T-helper 2 cell treated with Interferon-gamma antibody and Interleukin-4, amounts not matched to agents 5 μg/mL and 100 μg/mL, for 36 hours (primary cell): Measurements from ENCODE around the gene MAGEA8.
"Not testable (repeated sequence)": the region's sequence is repeated elsewhere in the genome, so short reads cannot be mapped to it uniquely, and the experiment has no call there.

Experiments
- DNase-seq: peaks from one replicate; pipeline ENCODE4 v3.0.0; 2021; ENCODE audit warnings: low spot score
- H3K27ac Mint-ChIP-seq: one replicate; pipeline ENCODE4 v1.8.0; 2021; ENCODE audit warnings: mild to moderate bottlenecking, mixed read lengths
- H3K27me3 Mint-ChIP-seq: one replicate; pipeline ENCODE4 v1.8.0; 2021; ENCODE audit warnings: low read depth, mixed read lengths
- H3K36me3 Mint-ChIP-seq: one replicate; pipeline ENCODE4 v1.8.0; 2021; ENCODE audit warnings: low read depth, mixed read lengths
- H3K4me1 Mint-ChIP-seq: one replicate; pipeline ENCODE4 v1.8.0; 2021; ENCODE audit warnings: low read depth, mixed read lengths
- H3K4me3 Mint-ChIP-seq: one replicate; pipeline ENCODE4 v1.8.0; 2022; ENCODE audit warnings: mild to moderate bottlenecking, moderate library complexity, mixed read lengths
- H3K9me3 Mint-ChIP-seq: one replicate; pipeline ENCODE4 v1.8.0; 2021; ENCODE audit warnings: mixed read lengths

The MAGEA8 gene

GRCh38 chrX:149867488-149867887, 13.5 kb upstream of the MAGEA8 start:
- Mint-ChIP-seq H3K27me3 (peaks cover 9% of the 10 kb centered on the region), H3K9me3 (no peaks in the 10 kb centered on the region), H3K36me3 (no peaks in the 10 kb centered on the region)

GRCh38 chrX:149870840-149871239, 10.1 kb upstream of the MAGEA8 start:
- H3K9me3 Mint-ChIP-seq, result no peaks in the 10 kb centered on the region
- H3K27me3 Mint-ChIP-seq, result peaks cover 19% of the 10 kb centered on the region
- H3K36me3 Mint-ChIP-seq, result no peaks in the 10 kb centered on the region
- no peak overlapping the region for H3K27ac Mint-ChIP-seq
- H3K4me1 Mint-ChIP-seq, result peaks cover 6% of the 10 kb centered on the region
- no peak overlapping the region for H3K4me3 Mint-ChIP-seq
- DNase-seq, result no peak

More at GRCh38 chrX:149867488-149867887, 13.5 kb upstream of the MAGEA8 start:
- no peak overlapping the region for H3K27ac Mint-ChIP-seq
- H3K4me1 Mint-ChIP-seq, result peaks cover 4% of the 10 kb centered on the region
- H3K4me3 Mint-ChIP-seq, result no peak overlapping the region
- no peak for DNase-seq

- no peak for DNase-seq
- H3K4me1 Mint-ChIP-seq, result peaks cover 6% of the 10 kb centered on the region
- no peak overlapping the region for H3K4me3 Mint-ChIP-seq
- no peaks in the 10 kb centered on the region for H3K36me3 Mint-ChIP-seq
- H3K27ac Mint-ChIP-seq, result no peak overlapping the region
- no peaks in the 10 kb centered on the region for H3K9me3 Mint-ChIP-seq
- H3K27me3 Mint-ChIP-seq, result peaks cover 21% of the 10 kb centered on the region
Measured at GRCh38 chrX:149871433-149871832, 9.6 kb upstream of the MAGEA8 start.

GRCh38 chrX:149871940-149872339, 9.0 kb upstream of the MAGEA8 start:
- no peaks in the 10 kb centered on the region for H3K36me3 Mint-ChIP-seq
- H3K27me3 Mint-ChIP-seq, result peaks cover 25% of the 10 kb centered on the region
- no peak overlapping the region for H3K4me3 Mint-ChIP-seq
- DNase-seq, result peak; percentile 63
- no peaks in the 10 kb centered on the region for H3K9me3 Mint-ChIP-seq
- H3K27ac Mint-ChIP-seq, result no peak overlapping the region
- H3K4me1 Mint-ChIP-seq, result peaks cover 6% of the 10 kb centered on the region

GRCh38 chrX:149877157-149877556, 3.8 kb upstream of the MAGEA8 start:
- H3K9me3 Mint-ChIP-seq, result no peaks in the 10 kb centered on the region
- H3K36me3 Mint-ChIP-seq, result no peaks in the 10 kb centered on the region
- no peak overlapping the region for H3K27ac Mint-ChIP-seq
- no peak overlapping the region for H3K4me3 Mint-ChIP-seq
- H3K4me1 Mint-ChIP-seq, result peaks cover 7% of the 10 kb centered on the region
- peaks cover 42% of the 10 kb centered on the region for H3K27me3 Mint-ChIP-seq
- no peak for DNase-seq

GRCh38 chrX:149877636-149878035, 3.3 kb upstream of the MAGEA8 start:
- Mint-ChIP-seq H3K9me3 (no peaks in the 10 kb centered on the region), H3K4me3 (no peak overlapping the region), H3K27ac (no peak overlapping the region), H3K27me3 (peaks cover 42% of the 10 kb centered on the region), H3K4me1 (peaks cover 12% of the 10 kb centered on the region), H3K36me3 (no peaks in the 10 kb centered on the region)
- no peak for DNase-seq

GRCh38 chrX:149890828-149891227, 9.8 kb downstream of the MAGEA8 start:
- H3K27ac Mint-ChIP-seq, H3K9me3 Mint-ChIP-seq, H3K4me1 Mint-ChIP-seq, H3K36me3 Mint-ChIP-seq, H3K27me3 Mint-ChIP-seq, DNase-seq, H3K4me3 Mint-ChIP-seq: not testable (repeated sequence)

GRCh38 chrX:149898554-149898953, 17.6 kb downstream of the MAGEA8 start:
- Mint-ChIP-seq H3K36me3 (no peaks in the 10 kb centered on the region), H3K4me3 (no peak overlapping the region), H3K9me3 (no peaks in the 10 kb centered on the region), H3K27ac (no peak overlapping the region), H3K4me1 (peaks cover 5% of the 10 kb centered on the region), H3K27me3 (peaks cover 4% of the 10 kb centered on the region)
- DNase-seq, result peak; percentile 10

GRCh38 chrX:149903889-149904748, 23.1 kb downstream of the MAGEA8 start:
- Mint-ChIP-seq H3K27me3 (no peaks in the 10 kb centered on the region), H3K4me3 (peak overlapping the region; percentile 38), H3K9me3 (no peaks in the 10 kb centered on the region), H3K27ac (peak overlapping the region; percentile 33), H3K36me3 (no peaks in the 10 kb centered on the region), H3K4me1 (peaks cover 14% of the 10 kb centered on the region)
- DNase-seq, result no peak

- H3K27me3 Mint-ChIP-seq, result no peaks in the 10 kb centered on the region
- no peak overlapping the region for H3K27ac Mint-ChIP-seq
Measured at GRCh38 chrX:149908308-149908707, 27.3 kb downstream of the MAGEA8 start.

GRCh38 chrX:149908727-149909126, 27.7 kb downstream of the MAGEA8 start:
- Mint-ChIP-seq H3K4me3 (no peak overlapping the region), H3K27me3 (no peaks in the 10 kb centered on the region), H3K36me3 (no peaks in the 10 kb centered on the region), H3K27ac (no peak overlapping the region), H3K9me3 (peaks cover 4% of the 10 kb centered on the region), H3K4me1 (peaks cover 17% of the 10 kb centered on the region)
- DNase-seq, result no peak

More at GRCh38 chrX:149908308-149908707, 27.3 kb downstream of the MAGEA8 start:
- Mint-ChIP-seq H3K36me3 (no peaks in the 10 kb centered on the region), H3K4me3 (no peak overlapping the region), H3K9me3 (peaks cover under 1% of the 10 kb centered on the region), H3K4me1 (peaks cover 17% of the 10 kb centered on the region)
- no peak for DNase-seq

- no peak overlapping the region for H3K4me3 Mint-ChIP-seq
Measured at GRCh38 chrX:149909324-149910177, 28.6 kb downstream of the MAGEA8 start.

GRCh38 chrX:149910178-149910695, 29.3 kb downstream of the MAGEA8 start:
- DNase-seq, result no peak
- Mint-ChIP-seq H3K27ac (no peak overlapping the region), H3K27me3 (no peaks in the 10 kb centered on the region), H3K9me3 (peaks cover 8% of the 10 kb centered on the region), H3K4me1 (peaks cover 7% of the 10 kb centered on the region), H3K36me3 (peaks cover 5% of the 10 kb centered on the region), H3K4me3 (no peak overlapping the region)

More at GRCh38 chrX:149909324-149910177, 28.6 kb downstream of the MAGEA8 start:
- Mint-ChIP-seq H3K9me3 (peaks cover 8% of the 10 kb centered on the region), H3K36me3 (peaks cover 5% of the 10 kb centered on the region), H3K27me3 (no peaks in the 10 kb centered on the region), H3K4me1 (peaks cover 11% of the 10 kb centered on the region), H3K27ac (no peak overlapping the region)
- peak; percentile 9 for DNase-seq
